Stimulated activated CD4-positive, alpha-beta T cell treated with anti-CD3 and anti-CD28 coated beads, Interleukin-1b, Interleukin-23, amount 100 ng/mL, for 24 hours (primary cell): ENCODE measurements around the gene COX4I1.
"Not testable (repeated sequence)": the region's sequence is repeated elsewhere in the genome, so short reads cannot be mapped to it uniquely, and the experiment has no call there.

Experiments
- DNase-seq, 4 experiments: peaks; one replicate each; pipeline ENCODE4 v3.0.0-alpha.2; 2020; ENCODE audit warnings: low read depth in 4 of 4, low spot score in 1 of 4

COX4I1 gene

DNA sequence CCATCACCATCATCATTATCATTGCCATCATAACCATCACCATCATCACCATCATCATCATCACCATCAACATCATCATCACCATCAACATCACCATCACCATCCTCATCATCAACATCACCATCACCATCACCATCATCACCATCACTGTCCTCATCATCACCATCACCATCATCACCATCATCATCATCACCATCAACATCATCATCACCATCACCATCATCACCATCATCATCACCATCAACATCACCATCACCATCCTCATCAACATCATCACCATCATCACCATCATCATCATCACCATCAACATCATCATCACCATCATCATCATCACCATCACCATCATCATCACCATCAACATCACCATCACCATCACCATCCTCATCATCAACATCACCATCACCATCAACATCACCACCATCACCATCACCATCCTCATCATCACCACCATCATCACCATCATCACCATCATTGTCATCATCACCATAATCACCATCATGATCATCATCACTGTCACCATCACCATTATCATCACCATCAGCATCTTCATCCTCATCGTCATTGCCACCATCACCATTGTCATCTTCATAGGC, 23.9 kb downstream of the COX4I1 start:
- no peak for DNase-seq

DNA sequence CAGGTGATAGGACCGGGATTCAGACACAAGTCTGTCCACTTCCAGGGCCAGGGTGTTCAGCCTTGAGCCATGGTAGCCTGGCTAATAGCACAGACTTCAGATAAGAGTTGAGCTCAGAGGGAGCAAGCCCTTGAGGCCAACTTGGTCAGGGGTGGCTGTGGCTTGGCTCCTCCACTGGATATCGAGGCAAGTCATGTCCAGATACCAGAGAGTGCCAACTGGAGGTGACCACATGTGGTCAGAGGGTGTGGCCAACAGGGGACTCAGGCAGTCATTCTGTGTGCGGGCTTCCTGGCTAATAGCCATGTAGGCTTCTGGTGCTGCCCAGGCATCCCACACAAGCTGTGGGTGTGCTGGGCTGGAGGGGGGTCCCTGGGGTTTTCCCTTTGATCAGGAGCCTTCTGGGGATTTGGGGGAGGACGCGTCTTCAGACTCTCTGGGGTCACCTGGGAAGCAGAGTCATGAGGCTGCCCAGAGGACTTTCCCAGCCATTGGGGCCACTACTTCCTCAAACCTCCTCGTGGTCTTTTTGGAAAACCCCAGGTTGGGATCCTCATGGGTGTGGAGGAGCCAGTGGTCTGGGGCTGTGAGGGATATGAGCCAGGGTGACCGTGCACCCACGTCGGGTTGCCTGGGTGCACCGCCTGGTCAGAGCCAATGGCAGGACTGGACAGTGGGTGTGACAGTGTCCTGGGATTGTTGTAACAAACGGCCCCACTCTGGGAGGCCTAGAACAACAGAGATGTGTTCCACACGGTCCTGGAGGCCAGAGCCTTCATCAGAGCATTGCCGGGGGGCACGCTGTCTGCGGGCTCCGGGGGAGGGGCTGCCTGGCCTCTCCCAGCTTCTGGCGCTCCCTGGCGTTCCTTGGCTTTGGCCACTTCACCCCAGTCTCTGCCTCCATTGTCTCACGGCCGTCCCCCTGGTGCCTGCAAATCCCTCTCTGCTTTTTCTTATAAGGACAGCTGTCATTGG, 25.0 kb downstream of the COX4I1 start:
- DNase-seq, result no peak

- no peak for DNase-seq
These were observed 25.8 kb downstream of the COX4I1 start for GRCh38 chr16:85825326-85825725.

GRCh38 chr16:85826686-85827247, 27.3 kb downstream of the COX4I1 start:
- no peak for DNase-seq

- DNase-seq, result no peak
These were observed 28.7 kb downstream of the COX4I1 start for GRCh38 chr16:85828166-85828565.

DNA sequence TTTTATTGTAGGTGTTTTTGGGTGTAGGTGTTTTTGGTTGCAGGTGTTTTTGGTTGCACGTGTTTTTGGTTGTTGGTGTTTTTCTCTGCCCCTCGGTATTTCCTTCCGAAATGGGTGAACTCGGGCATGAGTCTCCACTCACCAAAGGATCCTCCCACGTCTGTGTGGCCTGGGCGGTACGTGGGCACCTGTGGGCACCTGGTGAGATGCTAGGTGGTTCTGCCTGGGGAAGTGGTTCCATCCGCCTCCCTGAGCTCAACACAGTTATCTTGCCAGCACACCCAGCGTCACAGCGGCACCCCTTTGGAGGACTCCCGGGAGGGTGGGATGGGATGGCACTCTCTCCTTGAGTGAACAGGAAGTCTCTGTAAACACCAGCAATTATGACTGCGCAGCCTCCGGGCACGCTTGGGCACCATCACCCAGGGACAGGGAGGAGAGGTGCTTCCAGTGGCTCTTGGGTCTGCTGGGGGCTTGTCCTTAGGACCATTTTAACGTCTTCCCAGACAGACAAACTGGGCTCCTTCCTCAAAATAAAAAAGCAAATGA, 29.8 kb downstream of the COX4I1 start:
- no peak for DNase-seq

GRCh38 chr16:85829751-85830445, 30.4 kb downstream of the COX4I1 start:
- DNase-seq, result no peak

DNA sequence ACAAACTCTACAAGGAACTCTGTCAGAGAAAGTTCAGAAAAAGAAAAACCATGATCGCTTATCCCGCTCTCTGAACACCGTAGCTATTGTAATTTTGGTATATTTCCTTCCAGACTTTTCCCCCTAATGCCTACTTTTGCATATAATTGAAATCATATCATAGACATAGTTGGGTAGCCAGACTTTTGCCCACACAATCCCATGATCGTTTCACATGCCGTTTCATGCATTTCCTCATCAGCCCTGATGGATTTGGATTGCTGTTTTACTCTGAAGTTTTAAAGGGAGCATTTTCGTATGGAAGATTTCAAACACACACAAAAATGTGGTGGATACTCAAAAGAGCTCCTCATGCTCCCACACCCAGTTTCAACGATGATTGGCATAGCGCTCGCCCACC, 31.3 kb downstream of the COX4I1 start:
- DNase-seq, result no peak

DNA sequence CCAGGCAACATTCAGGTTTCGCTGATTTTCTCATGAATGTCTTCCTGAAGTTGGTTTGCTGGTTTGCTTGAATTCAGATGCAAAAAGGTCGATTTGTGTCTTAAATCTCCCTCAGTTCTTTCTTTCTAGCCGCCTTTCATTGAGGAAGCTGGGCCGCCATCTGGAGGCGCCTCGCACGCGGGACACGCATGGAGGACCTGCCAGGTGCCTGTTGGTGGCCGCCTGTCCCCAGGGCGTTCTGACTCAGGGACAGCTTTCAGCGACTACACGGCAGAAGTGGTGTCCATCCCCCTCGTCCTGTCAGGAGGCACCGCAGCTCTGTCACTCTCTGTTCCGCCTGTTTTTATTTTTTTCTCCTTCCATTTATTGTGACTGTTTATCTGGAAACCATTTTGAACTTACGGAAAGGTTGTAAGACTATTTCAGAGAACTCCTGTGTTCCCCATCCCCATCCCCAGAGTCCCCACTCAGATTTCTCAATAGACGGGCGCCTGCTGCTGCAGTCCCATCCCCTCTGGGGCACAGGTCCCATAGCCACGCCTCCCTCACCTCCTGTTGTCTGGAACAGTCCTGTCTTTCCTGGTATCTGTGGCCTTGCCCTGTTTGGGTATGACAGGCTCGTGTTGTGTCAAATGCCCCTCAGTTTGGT, 33.2 kb downstream of the COX4I1 start:
- no peak for DNase-seq

- no peak for DNase-seq
These were observed 33.9 kb downstream of the COX4I1 start for GRCh38 chr16:85833219-85833920.

GRCh38 chr16:85834741-85835140, 35.2 kb downstream of the COX4I1 start:
- DNase-seq, result no peak

GRCh38 chr16:85835227-85835751, 35.8 kb downstream of the COX4I1 start:
- DNase-seq, result no peak

GRCh38 chr16:85835956-85836705, 36.6 kb downstream of the COX4I1 start:
- DNase-seq, result no peak

GRCh38 chr16:85836706-85837582, 37.4 kb downstream of the COX4I1 start:
- no peak for DNase-seq

- not testable (repeated sequence) for DNase-seq
These were observed 38.2 kb downstream of the COX4I1 start for GRCh38 chr16:85837654-85838053.

- DNase-seq, result no peak
These were observed 38.9 kb downstream of the COX4I1 start for GRCh38 chr16:85838381-85838780.

- no peak for DNase-seq
These were observed 39.5 kb downstream of the COX4I1 start for GRCh38 chr16:85838876-85839585.
